ENCODE results near the gene PAQR9. TPM values are rescaled to one million over a fixed set of nuclear protein-coding genes. Genes with fewer than 3 reads are reported as not detected.

Gene PAQR9
- total and polyA plus RNA-seq, 2 of the 13 experiments (the other 11 are each of a cell fraction or from before 2014, with no cell fraction given): 3.7 to 10.3 TPM

DNA sequence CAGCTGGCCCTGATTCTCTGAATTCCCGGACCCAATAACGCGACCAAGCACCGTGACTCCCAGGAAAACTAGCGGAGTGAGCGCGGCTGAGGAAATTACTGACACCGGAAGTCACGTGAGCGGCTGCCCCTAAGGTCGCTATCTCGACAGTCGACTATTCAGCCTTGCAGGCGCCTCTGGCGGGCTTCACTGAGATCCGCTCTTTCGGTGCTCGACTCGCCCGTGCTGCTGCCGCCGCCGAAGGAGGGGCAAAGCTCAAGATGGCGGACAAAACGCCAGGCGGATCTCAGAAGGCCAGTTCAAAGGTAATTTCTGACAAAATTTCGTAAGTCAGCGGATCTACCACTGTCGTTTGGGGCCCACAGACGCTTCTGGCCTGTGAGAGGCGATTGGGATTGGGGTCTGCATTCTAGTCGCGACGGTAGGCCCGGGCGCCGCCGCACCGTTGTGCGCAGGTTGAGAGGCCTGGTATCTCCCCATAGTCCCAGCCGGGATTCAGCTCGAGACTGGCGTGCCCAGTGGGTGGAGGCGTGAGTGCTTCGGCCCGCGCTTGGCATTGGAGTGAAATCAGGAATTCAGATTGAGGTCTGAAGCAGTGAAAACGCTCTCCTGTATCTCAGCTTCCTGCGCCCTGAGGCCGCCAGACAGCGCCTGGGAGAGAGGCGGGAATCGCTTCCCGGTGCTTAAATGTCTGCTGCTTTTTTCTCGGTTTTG lies 38.1 kb upstream of the PAQR9 start, which contains the start of gene U2SURP (continued):
- TF ChIP-seq HMGA1 (CRISPR knock-in tag; conservative IDR thresholded peaks at IDR 0.05) (no peak), CBX5 (CRISPR knock-in tag; IDR thresholded peaks at IDR 0.05; ENCODE audit: borderline replicate concordance) (peak; percentile 62; the same call in 1 of the 2 replicates), NR1H2 (CRISPR knock-in tag; IDR thresholded peaks at IDR 0.05; ENCODE audit: borderline replicate concordance, low read depth) (no peak; the same call in 1 of the 2 replicates), ZNF431 (CRISPR knock-in tag; IDR thresholded peaks at IDR 0.05; ENCODE audit: borderline replicate concordance, low read depth) (no peak), RFX1 (IDR thresholded peaks at IDR 0.05) (no peak), SP1 (IDR thresholded peaks at IDR 0.05) (no peak), SP1 (CRISPR knock-in tag; IDR thresholded peaks at IDR 0.05) (peak; percentile 71), ZNF709 (CRISPR knock-in tag; IDR thresholded peaks at IDR 0.05) (no peak), SOX5 (CRISPR knock-in tag; IDR thresholded peaks at IDR 0.05; ENCODE audit: borderline replicate concordance) (peak; percentile 76; the same call in 1 of the 2 replicates), SIX4 (CRISPR knock-in tag; IDR thresholded peaks at IDR 0.05) (no peak; the same call in 1 of the 2 replicates), ARNT2 (CRISPR knock-in tag; IDR thresholded peaks at IDR 0.05; ENCODE audit: low read depth) (peak; percentile 63; the same call in 1 of the 2 replicates), ATF1 (CRISPR knock-in tag; IDR thresholded peaks at IDR 0.05) (peak; percentile 73), EZH2 (conservative IDR thresholded peaks at IDR 0.05; ENCODE audit: low read depth, low read length) (no peak), ZFX (CRISPR knock-in tag; IDR thresholded peaks at IDR 0.05; ENCODE audit: low read depth) (peak; percentile 98), ZNF850 (CRISPR knock-in tag; conservative IDR thresholded peaks at IDR 0.05) (no peak), NKX3-1 (CRISPR knock-in tag; IDR thresholded peaks at IDR 0.05) (peak; percentile 71), MED1 (CRISPR knock-in tag; IDR thresholded peaks at IDR 0.05) (peak; percentile 91), SRSF9 (IDR thresholded peaks at IDR 0.05; ENCODE audit: borderline replicate concordance, insufficient read depth, low read depth, low read length, poor library complexity, severe bottlenecking) (no peak), ZNF720 (CRISPR knock-in tag; IDR thresholded peaks at IDR 0.05) (no peak), NRL (CRISPR knock-in tag; IDR thresholded peaks at IDR 0.05; ENCODE audit: borderline replicate concordance) (peak; percentile 89), FOXK2 (IDR thresholded peaks at IDR 0.05) (peak; percentile 75; the same call in 1 of the 2 replicates), ZNF33A (CRISPR knock-in tag; IDR thresholded peaks at IDR 0.05; ENCODE audit: borderline replicate concordance) (peak; percentile 64; the same call in 1 of the 2 replicates), TCF12 (IDR thresholded peaks at IDR 0.05) (no peak), TCF12 (CRISPR knock-in tag; IDR thresholded peaks at IDR 0.05) (0 out of 2 replicates have a peak, but pooled peaks have one; percentile 68), ZNF160 (CRISPR knock-in tag; IDR thresholded peaks at IDR 0.05) (0 out of 2 replicates have a peak, but pooled peaks have one; percentile 12)
- TF ChIP-seq, protein P1, sequence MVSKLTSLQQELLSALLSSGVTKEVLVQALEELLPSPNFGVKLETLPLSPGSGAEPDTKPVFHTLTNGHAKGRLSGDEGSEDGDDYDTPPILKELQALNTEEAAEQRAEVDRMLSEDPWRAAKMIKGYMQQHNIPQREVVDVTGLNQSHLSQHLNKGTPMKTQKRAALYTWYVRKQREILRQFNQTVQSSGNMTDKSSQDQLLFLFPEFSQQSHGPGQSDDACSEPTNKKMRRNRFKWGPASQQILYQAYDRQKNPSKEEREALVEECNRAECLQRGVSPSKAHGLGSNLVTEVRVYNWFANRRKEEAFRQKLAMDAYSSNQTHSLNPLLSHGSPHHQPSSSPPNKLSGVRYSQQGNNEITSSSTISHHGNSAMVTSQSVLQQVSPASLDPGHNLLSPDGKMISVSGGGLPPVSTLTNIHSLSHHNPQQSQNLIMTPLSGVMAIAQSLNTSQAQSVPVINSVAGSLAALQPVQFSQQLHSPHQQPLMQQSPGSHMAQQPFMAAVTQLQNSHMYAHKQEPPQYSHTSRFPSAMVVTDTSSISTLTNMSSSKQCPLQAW (CRISPR knock-in tag; IDR thresholded peaks at IDR 0.05): peak; percentile 95
- TF ChIP-seq, protein P2, sequence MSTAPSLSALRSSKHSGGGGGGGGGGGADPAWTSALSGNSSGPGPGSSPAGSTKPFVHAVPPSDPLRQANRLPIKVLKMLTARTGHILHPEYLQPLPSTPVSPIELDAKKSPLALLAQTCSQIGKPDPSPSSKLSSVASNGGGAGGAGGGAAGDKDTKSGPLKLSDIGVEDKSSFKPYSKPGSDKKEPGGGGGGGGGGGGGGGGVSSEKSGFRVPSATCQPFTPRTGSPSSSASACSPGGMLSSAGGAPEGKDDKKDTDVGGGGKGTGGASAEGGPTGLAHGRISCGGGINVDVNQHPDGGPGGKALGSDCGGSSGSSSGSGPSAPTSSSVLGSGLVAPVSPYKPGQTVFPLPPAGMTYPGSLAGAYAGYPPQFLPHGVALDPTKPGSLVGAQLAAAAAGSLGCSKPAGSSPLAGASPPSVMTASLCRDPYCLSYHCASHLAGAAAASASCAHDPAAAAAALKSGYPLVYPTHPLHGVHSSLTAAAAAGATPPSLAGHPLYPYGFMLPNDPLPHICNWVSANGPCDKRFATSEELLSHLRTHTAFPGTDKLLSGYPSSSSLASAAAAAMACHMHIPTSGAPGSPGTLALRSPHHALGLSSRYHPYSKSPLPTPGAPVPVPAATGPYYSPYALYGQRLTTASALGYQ (CRISPR knock-in tag; IDR thresholded peaks at IDR 0.05): peak; percentile 78; the same call in 1 of the 2 replicates
- TF ChIP-seq, protein P3, sequence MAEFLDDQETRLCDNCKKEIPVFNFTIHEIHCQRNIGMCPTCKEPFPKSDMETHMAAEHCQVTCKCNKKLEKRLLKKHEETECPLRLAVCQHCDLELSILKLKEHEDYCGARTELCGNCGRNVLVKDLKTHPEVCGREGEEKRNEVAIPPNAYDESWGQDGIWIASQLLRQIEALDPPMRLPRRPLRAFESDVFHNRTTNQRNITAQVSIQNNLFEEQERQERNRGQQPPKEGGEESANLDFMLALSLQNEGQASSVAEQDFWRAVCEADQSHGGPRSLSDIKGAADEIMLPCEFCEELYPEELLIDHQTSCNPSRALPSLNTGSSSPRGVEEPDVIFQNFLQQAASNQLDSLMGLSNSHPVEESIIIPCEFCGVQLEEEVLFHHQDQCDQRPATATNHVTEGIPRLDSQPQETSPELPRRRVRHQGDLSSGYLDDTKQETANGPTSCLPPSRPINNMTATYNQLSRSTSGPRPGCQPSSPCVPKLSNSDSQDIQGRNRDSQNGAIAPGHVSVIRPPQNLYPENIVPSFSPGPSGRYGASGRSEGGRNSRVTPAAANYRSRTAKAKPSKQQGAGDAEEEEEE (CRISPR knock-in tag; IDR thresholded peaks at IDR 0.05; ENCODE audit: borderline replicate concordance): no peak
